ENCODE data around the gene XXYLT1.
"Not testable (repeated sequence)": the region's sequence is repeated elsewhere in the genome, so short reads cannot be mapped to it uniquely, and the experiment has no call there.

The XXYLT1 gene

DNA sequence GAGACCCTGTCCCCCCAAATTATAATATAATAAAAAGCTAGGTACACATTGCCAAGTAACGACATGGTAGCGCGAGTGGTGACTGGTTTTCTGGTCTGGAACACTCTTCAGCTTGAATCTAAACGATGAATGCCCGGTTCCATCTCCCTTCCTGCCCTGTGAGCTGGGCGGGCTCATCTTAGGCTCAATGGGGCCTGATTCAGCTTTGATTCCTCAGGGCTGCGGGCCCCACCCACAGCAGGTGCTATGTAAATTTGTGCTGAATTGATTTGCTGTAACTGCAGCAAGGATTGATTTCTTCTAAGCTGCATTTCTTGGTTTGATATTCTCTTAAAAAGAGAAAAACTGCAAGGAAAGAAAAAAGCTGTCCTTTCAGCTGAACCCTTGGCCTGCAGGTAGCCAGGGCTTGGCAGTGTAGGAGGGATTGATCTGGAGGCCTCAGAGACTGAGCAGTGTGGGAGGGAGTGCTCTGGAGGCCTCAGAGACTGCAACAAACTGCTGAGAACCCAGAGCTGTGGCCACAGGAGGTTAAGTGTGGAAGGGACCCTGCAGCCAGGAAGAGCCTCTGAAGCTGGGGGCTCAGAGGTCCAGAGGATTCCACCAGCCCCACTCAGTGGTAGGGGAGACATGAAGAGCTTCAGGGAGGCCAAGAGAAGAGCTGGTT is 231.6 kb downstream of the XXYLT1 start:
- Histone ChIP-seq H3K4me3 (ENCODE audit: low read depth, low read length) (no peak overlapping the region), H3K27me3 (ENCODE audit: insufficient read depth, low read depth, severe bottlenecking) (no peaks in the 10 kb centered on the region), H3K27ac (no peak overlapping the region), H3K9me3 (ENCODE audit: severe bottlenecking) (no peaks in the 10 kb centered on the region), H3K36me3 (no peaks in the 10 kb centered on the region)
- no peak for DNase-seq
- TF ChIP-seq, protein P1, sequence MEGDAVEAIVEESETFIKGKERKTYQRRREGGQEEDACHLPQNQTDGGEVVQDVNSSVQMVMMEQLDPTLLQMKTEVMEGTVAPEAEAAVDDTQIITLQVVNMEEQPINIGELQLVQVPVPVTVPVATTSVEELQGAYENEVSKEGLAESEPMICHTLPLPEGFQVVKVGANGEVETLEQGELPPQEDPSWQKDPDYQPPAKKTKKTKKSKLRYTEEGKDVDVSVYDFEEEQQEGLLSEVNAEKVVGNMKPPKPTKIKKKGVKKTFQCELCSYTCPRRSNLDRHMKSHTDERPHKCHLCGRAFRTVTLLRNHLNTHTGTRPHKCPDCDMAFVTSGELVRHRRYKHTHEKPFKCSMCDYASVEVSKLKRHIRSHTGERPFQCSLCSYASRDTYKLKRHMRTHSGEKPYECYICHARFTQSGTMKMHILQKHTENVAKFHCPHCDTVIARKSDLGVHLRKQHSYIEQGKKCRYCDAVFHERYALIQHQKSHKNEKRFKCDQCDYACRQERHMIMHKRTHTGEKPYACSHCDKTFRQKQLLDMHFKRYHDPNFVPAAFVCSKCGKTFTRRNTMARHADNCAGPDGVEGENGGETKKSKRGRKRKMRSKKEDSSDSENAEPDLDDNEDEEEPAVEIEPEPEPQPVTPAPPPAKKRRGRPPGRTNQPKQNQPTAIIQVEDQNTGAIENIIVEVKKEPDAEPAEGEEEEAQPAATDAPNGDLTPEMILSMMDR (IDR thresholded peaks at IDR 0.05; ENCODE audit: low read depth, low read length) = no peak

DNA sequence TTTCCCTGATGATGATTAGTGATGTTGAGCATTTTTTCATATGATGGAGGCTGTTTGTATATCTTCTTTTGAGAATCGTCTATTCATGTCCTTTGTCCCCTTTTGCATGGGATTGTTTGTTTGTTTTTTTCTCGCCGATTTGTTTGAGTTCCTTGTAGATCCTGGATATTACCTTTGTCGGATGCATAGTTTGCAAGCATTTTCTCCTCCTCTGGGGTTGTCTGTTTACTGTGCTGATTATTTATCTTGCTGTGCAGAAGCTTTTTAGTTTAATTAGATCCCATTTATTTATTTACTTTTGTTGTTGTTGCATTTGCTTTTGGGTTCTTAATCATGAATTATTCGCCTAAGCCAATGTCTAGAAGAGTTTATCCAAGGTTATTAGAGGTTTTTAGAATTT is 232.8 kb downstream of the XXYLT1 start:
- Histone ChIP-seq H3K27ac (no peak overlapping the region), H3K4me3 (ENCODE audit: low read depth, low read length) (no peak overlapping the region), H3K9me3 (ENCODE audit: severe bottlenecking) (no peaks in the 10 kb centered on the region), H3K27me3 (ENCODE audit: insufficient read depth, low read depth, severe bottlenecking) (no peaks in the 10 kb centered on the region), H3K36me3 (no peaks in the 10 kb centered on the region)
- TF ChIP-seq, protein P1 (IDR thresholded peaks at IDR 0.05; ENCODE audit: low read depth, low read length) = no peak
- DNase-seq = no peak

DNA sequence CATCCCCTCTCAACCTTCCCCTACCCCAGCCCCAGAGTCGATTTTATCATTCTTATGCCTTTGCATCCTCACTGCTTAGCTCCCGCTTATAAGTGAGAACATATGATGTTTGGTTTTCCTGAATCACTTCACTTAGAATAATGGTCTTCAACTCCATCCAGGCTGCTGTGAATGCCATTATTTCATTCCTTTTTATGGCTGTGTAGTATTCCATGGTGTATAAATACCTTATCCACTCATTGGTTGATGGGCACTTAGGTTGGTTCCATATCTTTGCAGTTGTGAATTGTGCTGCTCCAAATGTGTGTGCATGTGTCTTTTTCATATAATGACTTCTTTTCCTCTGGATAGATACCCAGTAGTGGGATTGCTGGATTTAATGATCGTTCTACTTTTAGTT is 233.4 kb downstream of the XXYLT1 start:
- H3K4me3 ChIP-seq (ENCODE audit: low read depth, low read length); H3K9me3 ChIP-seq (ENCODE audit: severe bottlenecking); DNase-seq; H3K27me3 ChIP-seq (ENCODE audit: insufficient read depth, low read depth, severe bottlenecking); H3K36me3 ChIP-seq; H3K27ac ChIP-seq: not testable (repeated sequence)

DNA sequence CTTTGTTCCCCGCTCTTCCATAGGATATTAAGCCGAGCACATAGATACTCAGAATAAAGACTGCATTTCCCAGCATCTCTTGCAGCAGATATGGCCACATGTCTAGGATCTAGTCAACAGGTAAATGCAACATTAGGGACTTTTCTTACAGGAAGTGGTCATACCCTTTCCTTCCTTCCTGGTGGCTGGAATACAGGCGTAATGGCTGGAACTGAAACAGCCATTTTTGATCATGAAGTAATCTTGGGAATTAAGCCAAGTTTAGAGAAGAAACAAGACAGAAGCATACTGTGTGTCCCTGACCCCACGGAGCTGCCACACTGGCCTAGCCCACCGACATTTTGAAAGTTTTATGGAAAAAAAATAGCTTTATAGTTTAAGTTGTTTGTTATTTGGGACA is 234.0 kb downstream of the XXYLT1 start:
- TF ChIP-seq, protein P1 (IDR thresholded peaks at IDR 0.05; ENCODE audit: low read depth, low read length) = no peak

DNA sequence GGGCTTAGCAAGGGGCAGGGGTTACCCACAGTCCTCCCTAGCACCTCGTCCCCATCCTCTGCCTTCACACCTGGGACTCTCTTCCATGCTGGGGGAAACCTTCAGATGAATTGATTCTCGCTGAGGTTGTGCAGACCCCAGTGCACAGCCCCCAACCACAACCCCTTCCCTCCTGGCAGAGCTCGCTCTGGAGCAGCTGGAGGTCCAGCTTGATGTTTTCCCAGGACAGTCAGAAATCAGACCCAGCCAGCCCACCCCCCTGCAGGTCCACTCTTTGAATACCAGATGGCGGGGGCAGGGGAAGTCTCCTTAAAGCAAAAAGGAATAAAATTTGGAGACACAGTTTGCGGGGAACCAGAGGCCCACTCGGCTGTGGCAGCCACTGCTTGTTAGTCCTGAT is 234.4 kb downstream of the XXYLT1 start:
- Histone ChIP-seq H3K36me3 (no peaks in the 10 kb centered on the region), H3K27ac (no peak overlapping the region), H3K4me3 (ENCODE audit: low read depth, low read length) (no peak overlapping the region), H3K9me3 (ENCODE audit: severe bottlenecking) (no peaks in the 10 kb centered on the region), H3K27me3 (ENCODE audit: insufficient read depth, low read depth, severe bottlenecking) (no peaks in the 10 kb centered on the region)
- TF ChIP-seq, protein P1 (IDR thresholded peaks at IDR 0.05; ENCODE audit: low read depth, low read length) = no peak
- no peak for DNase-seq

More for the DNA sequence above, 234.0 kb downstream of the XXYLT1 start:
- Histone ChIP-seq H3K27me3 (ENCODE audit: insufficient read depth, low read depth, severe bottlenecking) (no peaks in the 10 kb centered on the region), H3K9me3 (ENCODE audit: severe bottlenecking) (no peaks in the 10 kb centered on the region), H3K4me3 (ENCODE audit: low read depth, low read length) (no peak overlapping the region), H3K27ac (no peak overlapping the region), H3K36me3 (no peaks in the 10 kb centered on the region)
- no peak for DNase-seq

DNA sequence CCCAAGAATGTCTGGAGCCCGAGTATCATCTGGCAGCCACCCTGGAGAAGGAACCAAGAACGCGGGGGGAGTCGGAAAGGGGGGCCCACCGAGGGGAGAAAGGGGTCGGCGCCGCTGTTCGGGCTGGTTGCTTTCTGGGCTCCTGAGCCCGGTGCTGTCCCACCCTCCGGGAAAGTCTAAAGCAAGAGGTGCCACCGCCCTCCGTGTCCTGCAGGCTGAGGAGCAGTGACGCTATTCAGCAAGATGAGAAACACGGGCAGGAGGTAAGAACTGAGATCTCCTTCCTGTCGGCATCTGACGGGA is 234.8 kb downstream of the XXYLT1 start:
- no peak for DNase-seq
- no peaks in the 10 kb centered on the region for H3K36me3 ChIP-seq
- H3K27me3 ChIP-seq (ENCODE audit: insufficient read depth, low read depth, severe bottlenecking) = no peaks in the 10 kb centered on the region
- H3K9me3 ChIP-seq (ENCODE audit: severe bottlenecking) = no peaks in the 10 kb centered on the region
- no peak overlapping the region for H3K4me3 ChIP-seq (ENCODE audit: low read depth, low read length)
- no peak overlapping the region for H3K27ac ChIP-seq
- TF ChIP-seq, protein P1 (IDR thresholded peaks at IDR 0.05; ENCODE audit: low read depth, low read length) = no peak
